IPS DF 19.7 (cell line): ENCODE results near the gene RASSF8.
A peak's percentile ranks its signal among the peaks of the same experiment; 100 is the strongest.
"Not testable (repeated sequence)": the region's sequence is repeated elsewhere in the genome, so short reads cannot be mapped to it uniquely, and the experiment has no call there.

Experiments used
- DNase-seq: peaks from one replicate; pipeline ENCODE4 v3.0.0-alpha.2; 2013; ENCODE audit warnings: low read depth, low spot score

Gene RASSF8

GRCh38 chr12:26029736-26030022 lies 71.2 kb downstream of the RASSF8 start:
- DNase-seq: no peak

DNA sequence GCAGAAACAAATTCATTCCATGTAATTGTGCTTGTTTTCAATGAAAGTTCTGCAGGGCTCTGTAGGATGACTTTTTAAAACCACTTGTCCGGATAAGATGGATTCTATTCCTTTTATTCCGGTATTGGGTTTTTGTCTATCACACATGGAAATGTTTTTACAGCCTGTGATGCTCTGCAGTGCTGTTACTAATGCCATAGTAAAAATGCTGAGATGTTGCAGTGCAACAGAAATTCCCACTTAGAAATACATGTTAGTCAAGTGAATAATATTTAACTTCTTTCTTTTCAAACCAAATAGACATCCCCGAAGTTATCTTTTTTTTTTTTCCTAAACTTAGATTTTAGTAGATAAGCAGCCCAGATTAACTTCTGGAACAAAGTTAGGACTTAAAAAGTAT lies 71.9 kb downstream of the RASSF8 start:
- no peak for DNase-seq

DNA sequence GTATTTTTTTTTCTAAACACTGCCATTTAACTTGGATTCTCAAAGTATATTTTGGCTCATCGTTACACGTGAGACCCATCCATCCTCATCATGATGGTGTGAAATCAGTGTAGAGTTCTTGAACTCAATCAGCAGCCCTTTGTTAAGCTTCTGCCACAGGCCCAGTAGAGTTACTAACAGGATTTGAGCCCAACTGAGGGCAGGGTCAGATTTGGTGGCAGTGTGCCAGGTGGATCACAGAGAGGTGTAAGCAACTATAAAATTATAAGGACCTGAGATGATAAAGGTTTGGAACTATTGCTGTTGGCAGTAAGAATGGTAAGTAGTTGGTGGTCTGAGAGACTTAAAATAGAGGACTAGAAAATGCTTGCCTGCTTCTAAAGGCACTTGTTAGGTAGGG lies 72.8 kb downstream of the RASSF8 start:
- no peak for DNase-seq

GRCh38 chr12:26031827-26032226 lies 73.3 kb downstream of the RASSF8 start:
- no peak for DNase-seq

- no peak for DNase-seq
Measured at GRCh38 chr12:26032290-26032689, 73.8 kb downstream of the RASSF8 start.

DNA sequence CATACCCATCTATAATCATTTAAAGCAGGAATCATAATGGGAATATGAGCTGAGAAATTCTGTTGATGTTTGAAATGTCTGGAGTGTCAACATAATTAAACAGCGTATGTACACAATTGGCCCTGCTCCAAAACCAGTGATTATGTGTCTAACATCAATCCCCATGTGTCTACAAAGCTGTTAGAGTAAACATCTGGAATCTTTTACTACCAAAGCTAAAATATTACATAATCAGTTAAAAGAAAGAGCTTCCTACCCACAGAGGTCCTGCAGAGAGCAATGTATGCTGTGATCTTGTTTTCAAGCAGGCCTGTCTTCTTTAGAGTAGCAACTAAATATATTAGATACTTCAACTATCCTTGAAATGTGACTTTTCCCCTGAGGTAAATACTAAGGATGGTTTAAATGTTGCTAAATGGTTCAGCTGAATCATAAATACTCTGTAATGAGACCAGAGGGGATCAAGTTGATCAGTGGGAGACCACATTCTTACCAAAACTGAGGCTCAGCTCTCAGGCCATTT lies 74.3 kb downstream of the RASSF8 start:
- no peak for DNase-seq

DNA sequence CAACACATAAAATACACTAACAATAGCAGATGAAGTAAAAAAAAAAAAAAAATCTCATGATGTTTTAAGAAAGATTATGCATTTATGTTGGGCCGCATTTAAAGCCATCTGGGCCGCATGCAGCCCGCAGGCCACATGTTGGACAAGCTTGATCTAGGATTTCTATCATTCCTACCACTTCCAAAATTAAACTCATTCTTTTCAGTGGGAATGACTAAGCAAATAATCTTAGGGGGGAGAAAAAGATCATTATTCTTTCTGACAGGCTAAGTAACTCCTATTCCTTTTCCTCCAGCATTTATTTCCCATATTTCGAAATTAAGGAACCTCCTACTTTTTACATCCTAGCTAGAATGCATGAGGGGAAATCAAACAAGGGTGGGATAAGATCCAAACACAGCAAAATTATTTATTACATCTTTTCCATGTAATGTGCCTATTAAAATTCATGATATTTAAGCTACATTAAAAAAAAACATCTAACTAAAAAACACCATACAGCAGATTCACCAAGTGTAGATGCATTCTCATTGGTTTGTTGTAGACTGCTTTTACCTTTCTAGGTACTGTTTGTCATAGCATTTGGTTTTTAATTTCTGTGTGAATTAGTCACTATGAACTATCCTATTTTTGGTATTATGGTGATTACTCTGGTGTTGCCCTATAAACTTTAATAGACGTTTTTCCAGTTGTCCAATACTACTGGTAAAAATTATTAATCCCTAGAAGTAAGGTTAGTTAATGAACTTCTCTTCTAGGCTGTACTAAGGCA lies 76.1 kb downstream of the RASSF8 start:
- no peak for DNase-seq

- DNase-seq: no peak
Measured at GRCh38 chr12:26036877-26037276, 78.4 kb downstream of the RASSF8 start.

GRCh38 chr12:26037615-26038220 lies 79.2 kb downstream of the RASSF8 start:
- DNase-seq: no peak

DNA sequence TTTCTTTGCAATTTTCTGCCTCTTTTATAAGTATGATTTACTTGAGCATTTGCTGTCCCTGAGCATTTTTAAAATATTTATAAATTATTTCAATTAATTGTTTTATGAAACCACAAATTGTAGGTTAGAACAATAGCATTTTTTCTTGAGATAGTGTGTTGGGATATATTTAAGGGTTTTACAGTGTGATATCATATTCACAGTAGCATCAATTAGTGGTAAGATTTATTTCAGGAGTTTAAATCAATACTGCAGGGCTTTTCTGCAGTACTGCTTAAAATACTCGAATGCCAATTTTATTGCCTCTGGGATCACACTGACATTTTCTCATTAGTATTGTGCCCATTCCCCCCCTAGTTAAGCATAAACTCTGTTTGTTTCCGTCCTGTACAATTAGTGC lies 84.2 kb downstream of the RASSF8 start:
- no peak for DNase-seq

DNA sequence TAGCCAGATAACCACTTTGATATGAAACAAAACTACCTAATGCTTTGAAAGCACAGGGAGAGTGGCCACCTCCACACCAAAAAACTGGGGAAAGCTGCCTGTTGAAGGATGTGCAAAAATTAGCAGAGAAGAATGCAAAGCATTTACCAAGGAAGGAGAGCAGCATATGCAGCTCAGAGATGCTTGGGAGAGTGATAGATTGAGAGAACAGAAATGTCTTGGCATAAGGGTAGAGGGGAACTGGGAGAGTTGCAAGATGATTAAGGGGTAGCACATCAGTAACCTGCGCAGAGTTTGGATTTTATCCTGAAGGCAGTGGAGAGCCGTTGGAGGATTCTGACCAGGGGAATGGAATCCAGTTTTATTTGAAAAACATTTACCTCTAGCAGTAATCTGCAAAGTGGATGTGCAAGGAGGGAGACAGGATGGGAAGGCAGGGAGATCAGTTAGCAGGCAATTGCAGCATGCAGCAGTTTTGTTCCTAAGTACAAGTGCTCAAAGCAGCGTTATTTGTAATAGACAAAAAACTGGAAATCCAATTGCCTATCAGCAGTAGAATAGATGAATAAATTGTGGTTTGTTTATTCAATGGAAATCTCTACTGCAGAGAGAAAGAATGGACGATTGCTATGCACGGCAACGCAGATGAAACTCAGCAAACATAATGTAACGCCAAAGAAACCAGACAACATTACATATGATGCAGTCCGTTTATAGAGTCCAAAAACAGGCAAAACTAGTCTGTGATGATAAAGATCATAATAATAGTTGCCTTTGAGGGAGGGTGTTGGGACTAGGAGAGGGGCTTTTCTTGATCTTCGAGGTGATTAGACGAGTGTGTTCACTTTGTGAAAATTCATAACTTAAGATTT lies 84.9 kb downstream of the RASSF8 start:
- DNase-seq: no peak

DNA sequence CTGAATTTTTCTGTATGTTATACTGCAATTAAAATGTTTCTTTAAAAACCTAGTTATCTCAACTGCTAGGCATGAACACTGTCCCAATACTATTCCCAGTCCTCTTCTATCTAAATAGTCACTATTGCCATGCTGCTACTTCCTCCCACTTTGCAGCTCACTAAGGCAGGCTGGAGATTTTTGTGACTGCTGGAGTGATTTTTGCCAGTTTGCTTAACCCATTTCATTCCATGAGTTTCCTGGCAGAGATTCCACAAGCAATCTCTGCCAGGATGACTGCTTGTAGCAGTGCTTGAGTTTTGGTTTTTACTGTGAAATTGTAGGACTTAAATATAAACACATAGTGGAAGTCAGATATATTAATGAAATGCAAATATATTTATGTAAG lies 85.5 kb downstream of the RASSF8 start:
- DNase-seq: no peak

DNA sequence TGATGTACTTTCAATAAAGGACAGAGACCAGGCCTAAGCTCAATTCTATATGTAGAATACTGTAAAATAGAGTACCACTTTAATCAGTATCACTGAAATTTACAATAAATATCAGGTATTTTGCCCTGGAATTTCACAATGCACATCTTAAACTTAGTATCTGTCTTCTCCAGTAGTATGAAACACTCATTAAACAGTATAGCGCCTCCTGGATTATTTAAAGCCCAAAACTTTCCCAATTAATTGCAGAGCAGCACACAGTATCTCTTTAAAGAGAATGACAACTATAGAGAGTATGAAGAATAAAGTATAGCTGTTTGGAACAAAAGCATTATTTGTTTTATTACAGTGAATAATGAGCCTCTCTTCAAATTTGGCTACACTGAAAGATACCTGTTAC lies 86.1 kb downstream of the RASSF8 start:
- no peak for DNase-seq

- DNase-seq: no peak
Measured at GRCh38 chr12:26046203-26046602, 87.7 kb downstream of the RASSF8 start.

DNA sequence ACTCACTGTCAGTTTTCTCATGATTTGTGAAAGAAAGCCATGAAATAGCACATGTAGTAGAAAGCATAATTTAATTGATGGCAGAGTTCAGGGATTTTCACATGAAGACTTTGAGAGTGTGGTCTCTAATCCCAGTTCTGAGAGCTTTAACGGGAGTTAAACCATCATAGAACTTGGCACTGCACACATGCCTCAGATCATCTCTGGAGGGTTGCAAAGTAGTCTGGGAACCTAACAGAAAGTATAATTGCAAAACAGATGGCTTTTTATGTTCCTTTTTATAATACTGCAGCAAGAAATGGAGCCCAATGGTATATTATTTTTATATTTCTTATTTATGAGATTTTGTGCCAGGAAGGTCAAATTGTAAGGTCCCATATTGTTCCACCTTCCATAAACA lies 88.4 kb downstream of the RASSF8 start:
- no peak for DNase-seq

DNA sequence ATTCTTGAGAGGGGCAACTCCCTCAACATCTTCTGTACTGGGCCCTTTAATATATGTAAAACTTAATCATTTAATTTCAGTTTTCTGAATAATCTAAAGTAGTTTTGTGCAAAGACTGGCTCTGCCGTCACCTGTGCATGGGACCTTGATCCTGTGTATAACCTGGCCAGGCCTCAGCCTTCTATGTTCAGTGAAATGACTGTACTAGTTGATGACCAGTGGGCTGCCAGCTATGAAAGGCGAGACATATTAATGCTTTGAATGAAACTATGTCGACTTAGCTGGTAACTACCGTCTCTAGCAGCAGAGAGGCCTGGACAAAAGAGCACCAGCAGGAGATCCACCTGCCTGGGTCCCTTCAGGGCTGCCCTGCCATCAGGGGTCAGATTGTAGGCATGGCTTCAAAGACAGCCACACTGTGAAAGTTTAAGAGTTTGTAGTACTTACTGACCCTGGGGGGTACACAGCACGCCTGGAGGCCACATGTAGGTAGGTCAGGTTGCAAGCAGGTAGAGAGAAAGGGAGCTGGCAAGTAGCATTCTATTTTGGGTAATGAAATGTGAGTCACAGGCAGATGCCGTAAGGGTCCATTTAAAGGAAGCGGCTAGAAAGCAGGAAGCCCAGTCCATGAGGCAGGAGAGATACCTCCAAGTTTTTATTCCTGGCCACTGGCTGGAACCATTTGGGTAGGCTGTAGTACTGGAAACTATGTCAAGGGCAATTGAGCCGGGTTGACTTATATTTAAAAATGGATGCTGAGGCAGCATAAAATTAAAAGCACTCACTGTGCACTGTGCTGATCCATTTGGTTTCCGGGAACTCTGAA lies 89.1 kb downstream of the RASSF8 start:
- DNase-seq: peak; percentile 81

DNA sequence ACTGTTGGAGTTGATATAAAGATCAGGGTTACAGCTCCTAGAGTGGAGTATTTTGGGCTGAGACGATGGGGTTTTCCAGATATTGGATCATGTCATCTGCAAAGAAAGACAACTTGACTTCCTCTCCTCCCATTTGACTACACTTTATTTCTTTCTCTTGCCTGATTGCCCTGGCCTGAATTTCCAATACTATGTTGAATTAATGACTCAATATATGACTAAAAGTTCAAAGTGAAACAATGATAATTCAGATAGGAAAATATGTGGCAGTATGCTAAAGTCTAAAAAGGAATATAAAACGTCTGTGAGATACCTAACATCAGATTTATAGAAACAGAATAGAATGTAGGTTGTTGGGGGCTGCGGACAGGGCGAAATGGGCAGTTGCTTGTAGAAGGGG lies 94.2 kb downstream of the RASSF8 start:
- DNase-seq: no peak

- no peak for DNase-seq
Measured at GRCh38 chr12:26054383-26054782, 95.9 kb downstream of the RASSF8 start.

GRCh38 chr12:26055087-26055486 lies 96.6 kb downstream of the RASSF8 start:
- no peak for DNase-seq

GRCh38 chr12:26056335-26056734 lies 97.9 kb downstream of the RASSF8 start:
- no peak for DNase-seq

GRCh38 chr12:26057271-26057670 lies 98.8 kb downstream of the RASSF8 start:
- DNase-seq: not testable (repeated sequence)

- DNase-seq: no peak
Measured at GRCh38 chr12:26058308-26058707, 99.8 kb downstream of the RASSF8 start.
